Measurements from ENCODE around the gene FAM124B. TPM values are rescaled to one million over a fixed set of nuclear protein-coding genes. Genes with fewer than 3 reads are reported as not detected.

The FAM124B gene
- total RNA-seq, 2 experiments from 2014 or later, result not detected

- CTCF ChIA-PET (ENCODE audit: unreplicated experiment), result no interaction called here
- no peak overlapping the region for H3K4me3 ChIP-seq (ENCODE audit: low read depth, low read length, poor library complexity, severe bottlenecking)
These were observed 16.0 kb upstream of the FAM124B start for GRCh38 chr2:224417947-224418346.

GRCh38 chr2:224417361-224417729, 15.4 kb upstream of the FAM124B start:
- Histone ChIP-seq H3K4me3 (ENCODE audit: low read depth, low read length, poor library complexity, severe bottlenecking) (no peak overlapping the region), H3K79me2 (ENCODE audit: insufficient read depth, low read depth, low read length) (no peaks in the 10 kb centered on the region), H3K9me2 (ENCODE audit: insufficient read depth, low read length) (no peaks in the 10 kb centered on the region), H3K9me3 (ENCODE audit: low read length) (no peaks in the 10 kb centered on the region), H4K20me1 (ENCODE audit: insufficient read depth, low read length) (no peaks in the 10 kb centered on the region), H3K4me2 (ENCODE audit: low read length) (no peak overlapping the region), H3K36me3 (ENCODE audit: insufficient read depth, low read length) (no peaks in the 10 kb centered on the region), H3K27ac (ENCODE audit: low read depth, low read length, poor library complexity, severe bottlenecking) (no peak overlapping the region), H2AFZ (ENCODE audit: low read length) (no peak overlapping the region), H3K4me1 (ENCODE audit: insufficient read depth, low read length, poor library complexity, severe bottlenecking) (no peaks in the 10 kb centered on the region)
- intact Hi-C loops (cut with micrococcal nuclease; ENCODE audit: unreplicated experiment), result no loop called here
- DNase-seq (ENCODE audit: low spot score), result no peak
- POLR2A ChIA-PET, result interaction anchor here (0.5 to 0.8 kb wide), 2 partner anchors 8 to 239 kb away, joined by 3 to 4 read pairs; no protein-coding TSS in a partner anchor
- TF ChIP-seq CTCF (conservative IDR thresholded peaks at IDR 0.05; ENCODE audit: low read length), result no peak
- no peak for TF ChIP-seq EZH2phosphoT487 (IDR thresholded peaks at IDR 0.05; ENCODE audit: borderline replicate concordance, low read depth, low read length)
- BruUV-seq (replicated peaks), result no TSS peak
- CTCF ChIA-PET (ENCODE audit: unreplicated experiment), result no interaction called here

More at GRCh38 chr2:224417947-224418346, 16.0 kb upstream of the FAM124B start:
- H2AFZ ChIP-seq (ENCODE audit: low read length), result no peak overlapping the region
- H3K9me3 ChIP-seq (ENCODE audit: low read length), result no peaks in the 10 kb centered on the region
- H3K4me2 ChIP-seq (ENCODE audit: low read length), result no peak overlapping the region
- H3K4me1 ChIP-seq (ENCODE audit: insufficient read depth, low read length, poor library complexity, severe bottlenecking), result no peaks in the 10 kb centered on the region
- no peaks in the 10 kb centered on the region for H3K36me3 ChIP-seq (ENCODE audit: insufficient read depth, low read length)
- H3K9me2 ChIP-seq (ENCODE audit: insufficient read depth, low read length), result no peaks in the 10 kb centered on the region
- H4K20me1 ChIP-seq (ENCODE audit: insufficient read depth, low read length), result no peaks in the 10 kb centered on the region
- no peak for TF ChIP-seq CTCF (conservative IDR thresholded peaks at IDR 0.05; ENCODE audit: low read length)
- POLR2A ChIA-PET, result interaction anchor here (0.6 kb wide), 1 partner anchor 140 kb away, joined by 3 read pairs; no protein-coding TSS in a partner anchor
- H3K27ac ChIP-seq (ENCODE audit: low read depth, low read length, poor library complexity, severe bottlenecking), result no peak overlapping the region
- no peak for DNase-seq (ENCODE audit: low spot score)
- BruUV-seq (replicated peaks), result no TSS peak
- H3K79me2 ChIP-seq (ENCODE audit: insufficient read depth, low read depth, low read length), result no peaks in the 10 kb centered on the region
- intact Hi-C loops (cut with micrococcal nuclease; ENCODE audit: unreplicated experiment), result no loop called here

- intact Hi-C loops (cut with micrococcal nuclease; ENCODE audit: unreplicated experiment), result no loop called here
These were observed 14.9 kb upstream of the FAM124B start for GRCh38 chr2:224416656-224417360.

More at GRCh38 chr2:224416656-224417360, 14.9 kb upstream of the FAM124B start:
- no peaks in the 10 kb centered on the region for H4K20me1 ChIP-seq (ENCODE audit: insufficient read depth, low read length)
- no peaks in the 10 kb centered on the region for H3K9me3 ChIP-seq (ENCODE audit: low read length)
- ChIA-PET CTCF (ENCODE audit: unreplicated experiment) (no interaction called here), POLR2A (interaction anchor here (0.5 to 1.4 kb wide), 4 partner anchors 9 to 240 kb away, joined by 3 to 4 read pairs (median 4); no protein-coding TSS in a partner anchor)
- H3K27ac ChIP-seq (ENCODE audit: low read depth, low read length, poor library complexity, severe bottlenecking), result no peak overlapping the region
- H3K36me3 ChIP-seq (ENCODE audit: insufficient read depth, low read length), result no peaks in the 10 kb centered on the region
- TF ChIP-seq CTCF (conservative IDR thresholded peaks at IDR 0.05; ENCODE audit: low read length) (no peak), EZH2phosphoT487 (IDR thresholded peaks at IDR 0.05; ENCODE audit: borderline replicate concordance, low read depth, low read length) (no peak)
- no peak overlapping the region for H3K4me2 ChIP-seq (ENCODE audit: low read length)
- H3K79me2 ChIP-seq (ENCODE audit: insufficient read depth, low read depth, low read length), result no peaks in the 10 kb centered on the region
- H3K9me2 ChIP-seq (ENCODE audit: insufficient read depth, low read length), result no peaks in the 10 kb centered on the region
- H3K4me1 ChIP-seq (ENCODE audit: insufficient read depth, low read length, poor library complexity, severe bottlenecking), result no peaks in the 10 kb centered on the region
- no peak overlapping the region for H3K4me3 ChIP-seq (ENCODE audit: low read depth, low read length, poor library complexity, severe bottlenecking)
- BruUV-seq (replicated peaks), result no TSS peak
- H2AFZ ChIP-seq (ENCODE audit: low read length), result no peak overlapping the region
- DNase-seq (ENCODE audit: low spot score), result no peak

All from OCI-LY7 (cell line).